Fibroblast of the conjunctiva (primary cell): ENCODE results near the gene CCDC24.

Experiments used
- DNase-seq: peaks from one replicate; pipeline ENCODE4 v3.0.0-alpha.2; 2010; ENCODE audit warnings: low read depth

CCDC24 gene

DNA sequence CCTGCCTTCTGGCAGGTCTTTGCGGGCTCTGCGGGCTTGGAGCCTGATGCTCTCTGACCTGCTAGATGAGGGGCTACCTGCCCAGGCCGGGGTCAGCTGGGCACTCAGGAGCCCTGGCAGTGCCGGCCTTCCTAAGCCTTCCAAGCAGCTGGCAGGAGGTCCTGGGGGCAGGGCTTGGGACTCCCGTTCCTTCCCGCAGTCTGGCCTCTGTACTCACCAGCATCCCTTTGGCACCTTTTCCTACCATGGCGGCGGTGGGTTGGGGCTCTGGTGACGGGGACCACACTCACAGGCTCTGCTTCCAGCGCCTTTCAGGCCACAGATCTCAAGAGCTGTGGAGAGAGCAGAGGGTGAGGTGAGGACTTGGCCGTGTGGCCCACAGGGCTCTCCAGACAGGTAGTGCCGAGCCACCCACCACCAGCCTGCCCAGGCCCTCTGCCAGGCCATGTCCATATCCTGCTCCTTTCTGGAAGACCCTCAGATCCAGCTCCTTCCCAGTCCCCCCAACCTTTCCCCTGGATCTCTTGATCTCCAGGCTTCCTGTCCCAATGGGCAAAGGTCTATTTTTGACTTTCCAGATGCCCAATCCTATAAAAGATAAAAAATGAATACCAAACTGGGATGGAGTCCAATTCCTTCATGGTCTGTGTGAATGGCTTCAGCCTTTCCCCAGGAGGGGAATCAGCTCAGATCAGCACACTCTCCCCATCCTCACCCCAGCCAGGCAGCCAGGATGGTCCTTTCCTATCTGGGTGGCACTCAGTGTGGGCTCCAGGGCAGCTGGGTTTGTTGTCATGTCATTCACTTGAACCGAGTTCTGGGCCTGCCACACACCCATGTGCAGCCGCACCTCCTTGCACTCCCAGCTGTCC, 32.9 kb downstream of the CCDC24 start:
- DNase-seq = no peak

DNA sequence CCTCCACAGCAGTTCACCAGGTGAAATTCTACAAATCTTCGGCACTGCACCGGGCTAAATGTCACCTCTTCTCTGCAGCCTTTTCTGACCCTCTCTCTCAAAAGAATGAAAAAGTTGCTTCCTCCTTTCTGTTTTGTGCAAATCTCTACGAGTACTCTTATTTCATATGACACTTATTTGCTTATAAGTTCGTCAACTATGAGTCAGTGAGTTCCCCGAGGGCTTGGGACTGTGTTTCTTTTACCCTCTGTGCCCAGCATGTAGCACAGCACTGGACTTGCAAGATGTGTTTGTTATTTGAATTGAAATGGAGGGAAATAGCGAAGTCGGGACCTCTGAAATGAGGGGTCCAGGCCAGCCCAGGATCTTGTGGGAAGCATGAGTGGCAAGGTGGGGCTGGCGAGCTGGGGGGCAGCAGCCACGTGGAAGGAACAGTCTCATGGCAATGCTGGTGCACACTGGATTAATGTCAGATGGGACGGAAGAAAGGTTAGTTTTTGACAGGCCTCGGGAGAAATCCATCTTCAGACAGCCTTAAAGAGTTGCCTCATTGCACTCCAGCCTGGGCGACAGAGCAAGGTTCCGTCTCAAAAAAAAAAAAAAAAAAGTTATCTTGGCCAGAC, 33.6 kb downstream of the CCDC24 start:
- no peak for DNase-seq

DNA sequence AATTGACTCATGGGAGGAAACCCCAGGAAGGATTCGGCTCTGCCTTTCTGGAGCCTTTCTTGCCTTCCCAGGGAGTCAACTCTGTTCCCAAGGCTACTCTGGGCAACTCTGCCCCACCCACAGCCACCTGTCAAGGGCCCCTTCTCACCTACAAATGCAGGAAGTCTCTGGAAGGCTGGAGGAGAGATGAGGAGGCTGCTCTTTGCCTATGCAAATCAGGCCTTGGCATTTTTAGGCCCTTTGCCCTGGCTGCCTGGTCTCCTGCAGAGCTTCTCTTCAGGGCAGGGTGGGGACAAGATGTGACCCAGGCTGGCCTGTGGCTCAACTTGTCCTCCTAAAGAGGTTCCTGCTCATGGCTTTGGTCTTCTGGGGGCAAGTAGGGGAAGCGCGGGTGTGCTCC, 34.4 kb downstream of the CCDC24 start:
- DNase-seq = no peak

DNA sequence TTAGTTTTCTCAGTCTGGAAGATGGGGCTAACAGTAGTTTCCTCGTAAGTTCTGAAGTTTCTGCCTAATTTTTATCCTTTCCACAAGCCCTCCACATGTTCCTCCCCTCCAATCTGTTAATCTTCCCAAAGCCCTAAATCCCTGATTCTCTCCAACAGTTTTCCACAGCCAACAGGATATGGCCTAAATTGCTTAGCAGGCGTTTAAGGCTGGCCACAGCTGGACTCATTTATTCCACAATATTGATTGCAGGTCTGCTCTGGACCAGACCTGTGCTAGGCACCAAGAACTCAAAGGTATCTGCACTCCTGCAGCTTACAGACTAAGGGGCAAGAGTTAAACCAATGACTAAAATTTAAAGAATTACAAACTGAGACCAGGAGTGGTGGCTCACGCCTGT, 35.9 kb downstream of the CCDC24 start:
- DNase-seq = no peak

DNA sequence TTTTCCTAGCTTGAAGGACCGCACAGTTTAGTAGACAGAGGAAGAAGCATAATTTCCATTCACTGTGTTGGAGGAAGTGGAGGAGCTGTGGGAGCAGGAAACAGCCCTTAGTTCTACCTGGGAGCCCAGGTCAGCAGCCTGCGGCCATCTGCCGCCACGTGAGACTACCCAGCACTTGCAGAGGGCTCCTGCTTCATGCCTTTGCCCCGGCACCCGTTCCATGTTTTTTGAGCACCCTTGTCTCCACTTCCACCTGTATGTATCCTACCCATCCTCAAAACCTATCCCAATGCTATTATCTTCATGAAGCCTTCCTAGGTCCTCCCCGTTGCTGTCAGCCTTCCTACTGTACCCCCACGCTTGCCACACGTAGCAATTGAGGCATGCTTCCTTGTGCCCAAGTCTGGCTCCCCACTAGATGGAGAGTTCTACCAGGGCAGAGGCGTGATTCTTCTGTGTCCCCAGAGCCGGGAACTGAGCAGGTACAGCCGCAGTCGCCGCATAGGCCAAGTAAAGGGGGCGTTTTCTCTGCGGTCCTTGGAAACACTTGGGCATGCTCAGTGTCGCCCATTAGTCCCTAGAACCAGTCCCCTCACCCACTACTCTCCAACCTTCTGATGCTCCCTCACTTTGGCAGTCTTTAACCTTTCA, 38.0 kb downstream of the CCDC24 start:
- DNase-seq = no peak

DNA sequence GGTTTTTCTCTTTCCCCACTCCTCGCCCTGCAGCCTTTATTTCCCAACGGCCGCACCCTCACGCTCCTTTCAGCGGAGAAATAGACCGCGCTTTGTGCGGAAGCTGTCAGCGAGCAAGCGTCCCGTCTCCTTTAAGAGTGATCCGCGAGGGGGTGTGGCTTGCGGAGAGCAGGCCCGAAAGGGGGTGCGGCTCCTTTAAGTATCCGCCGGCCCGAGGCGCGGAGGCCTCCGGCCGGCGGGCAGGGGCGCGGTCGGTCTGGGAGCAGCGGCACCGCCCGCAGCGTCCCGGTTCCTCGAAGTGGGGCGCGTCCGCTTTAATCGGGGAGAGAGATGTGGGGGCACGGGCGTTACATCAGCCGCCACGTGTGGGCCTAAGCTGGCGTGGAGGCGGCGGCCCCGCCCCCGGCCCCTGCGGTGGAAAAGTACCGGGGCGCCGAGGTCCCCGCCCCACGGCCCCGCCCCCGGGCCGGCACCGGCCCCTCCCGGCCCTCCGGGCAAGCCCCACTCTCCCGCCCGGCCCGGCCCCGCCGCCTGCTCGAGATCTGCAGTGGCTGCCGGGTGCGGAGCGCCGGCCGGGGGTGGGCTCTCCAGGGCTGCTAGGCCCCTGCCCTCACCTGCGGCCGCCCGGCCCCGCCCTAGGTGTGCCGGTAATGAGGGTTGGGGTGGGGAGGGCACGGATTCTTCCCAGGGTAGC, 38.7 kb downstream of the CCDC24 start:
- peak; percentile 79 for DNase-seq

DNA sequence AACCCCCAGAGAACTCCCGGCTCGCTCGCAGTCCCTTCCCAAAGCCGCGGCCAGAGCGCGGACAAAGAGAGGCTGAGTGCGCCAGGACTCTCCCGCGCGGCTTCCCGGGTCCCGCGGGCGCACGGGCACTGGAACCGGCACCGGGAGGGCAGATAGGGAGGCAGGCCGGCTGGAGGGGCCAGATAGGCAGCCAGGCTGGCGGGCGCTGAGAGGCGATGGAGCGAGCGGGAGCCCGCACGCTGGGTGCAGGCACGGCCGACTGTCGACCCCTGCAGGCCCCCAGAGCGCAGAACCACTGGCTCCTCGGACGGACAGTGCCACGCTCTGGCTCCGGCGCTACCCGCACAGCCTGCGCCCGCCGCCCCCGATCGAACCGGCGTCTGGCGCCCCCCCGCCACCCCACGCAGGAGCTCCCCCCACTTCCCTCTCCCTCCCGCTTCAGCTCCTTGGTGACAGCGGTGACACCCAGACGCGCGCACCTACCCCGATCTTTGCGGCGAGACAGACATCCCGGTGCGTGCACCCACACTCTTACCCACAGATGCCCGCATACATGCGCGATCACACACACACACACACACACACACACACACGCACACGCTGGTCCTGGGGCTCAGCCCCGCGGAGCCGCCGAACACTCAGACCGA, 39.3 kb downstream of the CCDC24 start:
- no peak for DNase-seq

DNA sequence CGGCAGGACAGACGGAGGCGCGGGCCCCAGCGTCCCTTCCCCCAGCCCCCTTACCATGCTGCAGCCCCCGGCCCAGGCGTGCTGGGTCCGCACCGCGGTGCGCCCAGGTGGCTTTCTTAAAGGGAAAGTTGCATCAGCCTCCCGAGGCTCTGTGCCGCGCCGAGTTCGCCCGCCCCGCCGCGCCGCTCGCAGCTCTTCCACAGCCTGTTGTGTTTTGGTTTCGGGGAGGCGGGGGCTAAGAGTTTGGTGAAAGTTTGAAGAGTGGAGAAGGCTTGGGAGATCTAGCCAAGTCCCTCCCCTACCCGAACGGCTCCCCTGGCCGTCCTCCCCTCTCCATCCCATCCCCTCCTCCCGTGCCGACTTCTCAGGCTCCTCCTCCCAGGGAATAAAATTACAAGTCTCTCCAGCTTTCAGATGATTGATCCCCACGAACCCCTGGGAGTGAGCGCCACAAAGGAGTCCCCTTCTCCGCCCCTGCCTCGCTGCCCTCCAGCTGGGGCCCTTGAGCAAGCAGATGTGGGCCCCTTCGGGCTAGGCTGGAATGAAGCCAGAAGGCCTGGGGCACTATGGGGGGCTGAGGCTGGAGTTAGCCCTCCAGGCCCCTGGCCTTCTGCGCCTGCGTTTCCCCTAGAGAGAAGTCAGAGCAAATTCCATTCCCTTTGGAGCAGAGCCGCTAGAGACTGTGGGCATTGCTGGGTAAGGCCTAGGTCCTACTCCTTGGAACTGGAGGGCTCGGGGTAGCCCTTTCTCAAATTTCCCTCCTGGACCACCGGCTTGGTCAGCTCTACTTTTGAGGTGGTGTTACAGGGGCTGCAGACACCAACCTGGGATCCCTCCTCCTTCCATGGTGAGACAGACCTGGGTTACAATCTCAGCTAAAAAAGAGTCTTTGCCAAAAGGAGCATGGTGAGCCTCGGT, 40.1 kb downstream of the CCDC24 start, which contains the start of gene SLC6A9:
TSS of gene SLC6A9 (minus strand) at position 211 of the 918 bp plus-strand sequence. CDS start 7,185 bp downstream, outside the sequence.
- DNase-seq = peak; percentile 85

DNA sequence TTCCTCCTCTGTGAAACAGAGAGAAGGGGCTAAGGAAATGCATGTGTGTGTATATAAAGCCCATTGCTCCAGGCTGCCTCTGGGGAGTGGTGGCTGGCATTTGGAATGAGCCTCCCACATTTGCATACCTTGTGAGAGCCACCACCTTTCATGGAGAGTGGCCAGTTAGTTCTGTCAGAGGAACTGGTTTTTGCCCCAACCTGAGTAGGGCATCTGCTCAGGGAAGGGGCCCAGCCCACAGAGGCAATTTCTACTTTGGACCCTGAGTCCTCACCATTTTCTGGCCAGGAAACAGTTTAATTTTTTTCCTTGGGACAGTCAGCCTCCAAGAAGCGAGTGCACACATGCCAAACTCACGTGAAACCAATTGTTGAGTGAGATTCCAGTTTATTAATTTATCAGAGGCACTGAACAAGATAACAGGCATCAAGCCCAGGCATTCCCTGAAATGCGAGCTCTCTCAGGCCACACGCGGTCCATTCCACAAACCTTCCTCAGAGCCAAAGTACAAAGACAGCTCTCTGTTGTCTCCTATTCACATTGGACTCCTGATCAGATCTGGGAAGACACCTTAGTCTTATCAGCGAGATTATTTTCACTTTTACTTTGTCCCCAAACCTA, 40.9 kb downstream of the CCDC24 start:
- DNase-seq = no peak

DNA sequence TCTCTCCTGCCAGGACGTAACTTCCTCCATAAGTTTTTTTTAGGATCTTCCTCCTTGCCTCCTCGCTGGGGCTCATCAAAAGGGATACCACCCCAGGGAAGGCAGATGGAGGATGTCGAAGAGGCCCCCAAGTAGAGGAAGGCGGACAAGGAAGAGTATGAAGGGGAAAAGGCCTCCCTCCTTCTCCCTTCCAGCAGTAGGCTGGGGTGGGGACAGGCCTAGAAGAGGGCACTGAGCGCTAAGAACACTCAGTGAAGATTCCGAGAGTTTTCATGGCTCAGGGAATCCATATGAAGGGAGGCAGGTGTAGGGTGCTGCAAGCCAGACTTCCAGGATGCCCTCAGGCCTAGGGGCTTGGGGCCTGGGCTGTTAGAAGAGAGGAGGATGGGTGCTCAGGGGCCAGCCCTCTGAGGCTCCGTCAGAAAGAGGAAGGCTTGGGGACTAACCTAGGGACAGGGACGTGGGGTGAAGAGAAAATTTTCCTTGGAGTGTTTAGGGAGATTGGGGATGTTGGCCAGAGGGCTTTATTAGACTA, 41.7 kb downstream of the CCDC24 start:
- no peak for DNase-seq

DNA sequence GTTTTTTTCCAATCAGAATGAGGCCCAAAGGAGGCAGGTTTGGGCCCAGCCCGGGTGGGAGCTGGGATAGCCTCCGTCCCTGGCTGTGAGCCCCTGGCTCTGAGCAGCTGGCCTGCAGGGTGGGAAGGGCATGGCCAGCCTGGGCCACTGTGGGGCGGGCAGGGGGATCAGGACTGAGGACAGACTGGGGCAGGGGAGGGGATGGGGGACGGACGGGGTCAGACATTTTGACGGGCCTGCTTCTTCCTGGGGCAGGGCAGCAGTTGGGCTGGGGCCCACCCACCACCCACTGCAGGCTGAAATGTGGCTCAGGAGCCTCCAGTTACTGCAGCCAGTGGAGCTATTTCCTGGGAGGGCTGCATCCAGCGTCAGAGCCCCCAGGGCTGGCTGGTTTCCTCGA, 42.4 kb downstream of the CCDC24 start:
- DNase-seq = no peak

DNA sequence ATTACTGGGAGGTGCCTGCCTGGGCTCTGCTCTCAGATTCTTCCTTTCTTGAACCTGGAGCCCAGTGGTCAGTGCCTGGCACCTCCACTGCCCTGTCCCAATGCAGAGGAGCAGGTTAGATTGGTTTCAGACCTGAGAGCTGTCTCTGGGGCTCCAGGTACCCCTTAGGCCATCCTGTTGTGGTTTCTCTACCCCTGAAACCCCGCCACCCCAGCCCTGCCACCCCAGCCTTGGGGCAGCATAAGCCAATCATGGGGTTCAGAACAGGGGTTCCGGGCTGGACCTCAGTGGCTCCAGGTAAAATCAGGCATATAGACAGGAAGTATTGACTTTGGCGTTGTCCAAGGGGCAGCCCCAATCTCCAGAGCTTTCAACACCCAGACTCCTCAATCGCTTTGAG, 43.0 kb downstream of the CCDC24 start:
- DNase-seq = no peak

DNA sequence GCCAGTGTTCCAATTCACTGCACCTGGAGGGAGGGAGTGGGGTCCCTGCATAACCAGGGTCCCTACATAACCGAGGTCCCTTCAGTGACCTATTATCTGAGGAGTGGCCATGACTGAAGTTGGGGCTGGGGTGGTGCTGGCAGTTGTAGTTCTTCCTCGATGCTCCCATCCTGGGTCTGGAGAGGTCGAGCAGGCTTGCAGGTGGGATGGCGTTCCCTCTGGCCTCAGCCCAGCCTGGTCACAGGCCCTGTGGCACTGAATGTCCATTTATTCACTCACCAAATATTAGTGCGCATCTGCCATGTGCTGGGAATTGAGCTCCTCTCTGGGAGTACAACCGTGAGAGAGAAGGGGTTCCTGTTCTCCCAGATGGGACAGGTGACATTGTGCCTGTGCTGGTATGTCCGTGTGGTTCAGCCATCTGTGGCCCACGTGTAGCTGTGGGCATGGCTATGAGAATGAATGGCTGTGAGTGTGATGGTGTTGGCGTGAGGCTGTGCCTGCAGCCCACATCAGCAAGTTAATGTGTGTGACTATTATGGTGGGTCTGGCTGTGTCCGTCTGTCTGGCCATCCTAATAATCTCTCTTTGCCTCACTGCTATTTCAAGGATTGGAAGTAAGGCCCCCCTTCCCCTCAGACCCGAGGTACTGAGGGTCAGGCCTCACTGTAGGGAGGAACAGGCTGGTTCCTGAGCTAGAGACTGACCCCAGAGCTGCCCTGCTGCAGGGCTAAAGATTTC, 43.7 kb downstream of the CCDC24 start:
- DNase-seq = no peak

DNA sequence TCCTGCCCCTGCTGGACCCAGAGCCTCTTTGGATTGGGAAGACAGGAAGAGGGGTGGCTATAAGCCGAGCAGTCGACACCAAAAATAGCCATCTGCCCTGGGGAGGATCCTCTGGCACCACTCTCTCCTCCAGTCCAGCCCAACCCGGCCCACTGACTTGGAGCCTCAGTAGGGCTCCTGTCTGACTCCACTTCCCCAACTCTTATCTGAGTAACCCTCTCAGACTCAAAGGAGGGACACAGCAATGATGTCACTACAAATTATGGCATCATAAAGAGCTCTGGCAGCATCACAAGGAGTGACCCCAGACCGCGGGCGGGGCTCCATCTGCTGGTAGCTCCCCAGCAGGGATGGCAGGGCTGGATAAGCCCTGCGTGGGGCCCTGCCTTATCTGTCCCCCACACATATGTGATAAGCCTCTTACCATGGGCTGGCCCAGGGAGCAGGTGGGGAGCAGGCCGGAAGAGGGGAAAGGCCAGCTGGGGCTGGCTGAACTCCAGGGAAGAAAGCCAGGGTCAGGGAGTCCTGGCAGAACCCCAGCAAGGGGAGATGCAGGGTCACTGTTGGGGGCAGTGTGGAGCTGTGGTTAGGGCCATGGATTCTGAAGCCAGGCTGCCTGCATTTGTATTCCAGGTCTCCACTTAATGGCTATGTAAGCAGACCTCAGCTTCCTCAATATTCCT, 44.5 kb downstream of the CCDC24 start:
- no peak for DNase-seq

DNA sequence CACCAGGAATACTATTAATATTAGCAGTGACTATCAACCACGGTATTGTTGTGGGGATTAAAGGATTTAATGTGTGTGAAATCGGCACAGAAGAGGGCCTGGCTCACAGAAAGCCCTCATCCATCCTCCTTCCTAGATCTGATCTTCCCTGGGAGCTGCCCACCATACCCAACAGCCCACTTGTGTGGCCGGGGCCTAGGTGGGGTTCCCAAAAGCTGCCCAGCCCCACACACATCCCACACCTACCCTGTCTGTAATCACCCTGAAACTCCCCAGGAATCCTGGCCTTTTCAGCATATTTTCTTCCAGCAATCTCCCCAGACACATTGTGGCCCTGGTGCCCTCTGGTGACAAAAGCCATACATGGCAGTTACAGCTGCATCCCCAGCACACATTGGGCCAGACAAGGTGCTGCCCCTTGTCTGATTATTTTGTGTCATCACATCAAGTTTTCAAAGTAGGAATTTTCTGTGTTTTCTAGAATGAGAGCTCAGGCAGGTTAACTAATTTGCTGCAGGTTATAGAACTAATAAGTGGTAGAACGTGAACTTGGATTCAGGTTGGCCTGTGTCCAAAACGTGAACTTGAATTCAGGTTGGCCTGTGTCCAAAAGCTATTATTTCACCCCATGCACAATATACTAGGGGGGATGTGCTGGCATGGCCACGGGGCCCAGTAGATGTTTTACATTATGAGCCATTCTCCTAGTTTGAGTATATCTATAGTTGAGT, 45.2 kb downstream of the CCDC24 start:
- peak; percentile 51 for DNase-seq

DNA sequence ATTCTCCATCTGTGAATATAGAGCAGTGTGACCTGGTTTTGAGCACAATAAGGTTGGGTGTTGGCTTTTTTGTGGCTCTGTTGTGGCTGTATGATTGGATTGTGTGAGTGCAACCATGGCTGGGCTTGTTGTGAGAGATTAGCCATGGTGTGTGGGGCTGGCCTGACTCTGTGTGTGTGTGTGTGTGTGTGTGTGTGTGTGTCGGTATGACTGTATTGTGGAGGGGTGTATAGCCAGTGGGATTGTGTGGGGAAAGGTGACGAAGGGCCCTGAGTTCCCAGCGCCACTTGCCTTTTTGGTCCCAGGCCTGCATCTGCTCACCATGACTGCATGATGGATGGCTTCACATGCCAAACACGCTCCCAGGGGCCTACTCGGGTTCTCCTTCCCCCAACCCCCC, 45.8 kb downstream of the CCDC24 start:
- DNase-seq = no peak

DNA sequence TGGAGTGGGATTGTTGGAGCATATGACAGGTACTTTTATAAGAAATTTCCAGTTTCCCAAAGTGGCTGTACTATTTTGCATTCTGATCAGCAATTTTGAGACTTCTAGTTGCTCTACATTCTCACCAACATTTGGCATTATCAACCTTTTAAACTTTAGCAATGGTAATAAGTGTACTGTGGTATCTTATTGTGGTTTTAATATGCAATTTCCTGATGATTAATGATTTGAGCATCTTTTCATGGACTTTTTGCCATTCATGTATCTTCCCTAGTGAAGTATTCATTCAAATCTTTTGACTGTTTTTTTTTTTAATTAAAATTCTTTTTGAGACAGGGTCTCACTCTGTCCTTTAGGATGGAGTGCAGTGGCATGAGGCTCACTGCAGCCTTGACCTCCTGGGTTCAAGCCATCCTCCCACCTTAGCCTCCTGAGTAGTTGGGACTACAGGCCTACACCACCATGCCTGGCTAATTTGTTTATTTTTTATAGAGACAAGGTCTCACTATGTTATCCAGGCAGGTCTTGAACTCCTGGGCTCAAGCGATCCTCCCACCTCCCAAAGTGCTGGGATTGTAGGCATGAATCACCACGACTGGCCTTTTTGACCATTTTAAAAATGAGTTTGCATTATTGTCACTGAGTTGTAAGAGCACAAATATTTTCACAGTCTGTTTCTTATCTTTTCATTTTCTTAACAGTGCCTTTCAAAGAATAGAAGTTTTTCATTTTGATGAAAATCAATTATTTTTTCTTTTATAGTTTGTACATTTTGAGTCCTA, 47.7 kb downstream of the CCDC24 start:
- no peak for DNase-seq
